Heart left ventricle (tissue), 13 donors: ENCODE data around the gene CABS1.

ENCODE experiments used
- CTCF ChIP-seq, 12 donors: fragments of 200-600 bp; sonication (generic) in 4 of 12; IDR thresholded peaks; one replicate each; pipeline versions ENCODE4 v1.5.0 to v1.8.0; 2018 to 2022; ENCODE audit warnings: antibody characterized with exemption in 12 of 12, mild to moderate bottlenecking in 5 of 12
- POLR2A ChIP-seq, 2 donors: fragments of 450-650 bp; IDR thresholded peaks; one replicate each; pipeline ENCODE4 v1.6.1; 2017; ENCODE audit warnings: antibody characterized with exemption in 2 of 2, mild to moderate bottlenecking in 2 of 2, moderate library complexity in 2 of 2
- donor health status: ischemic (EF 13 %, LVEDD 7.1; RV severe dilation, severe dysfunction).
- donor health status: DM: no; HTN: yes; CAD: no.
- donor health status: DM: no; HTN: no; CAD: no.
- donor health status: ischemic (EF 25% LVEDD 6.9; RV normal size, moderate dysfunction).
- donor health status: ischemic (EF 25% LVEDD 5.7; RV mildly dilated, moderate dysfunction).
- donor health status: ischemic (EF 35%, LVEDD 5.7; RV mildly dilated, moderate dysfunction).
- donor health status: nonischemic (EF 11% LVEDD 7.7; RV severe dilation, severe dysfunction).
- donor health status: DM: yes; HTN: yes; CAD: no.
- donor health status: PGD.
- donor health status: ischemic (EF 29% LVEDD 5.4; RV normal size, mild dysfunction).
- donor health status: nonischemic (EF 23%, LVEDD 6.1; RV moderate dilation, normal function).

GRCh38 chr4:70367813-70368212, 33.0 kb downstream of the CABS1 start:
- TF ChIP-seq CTCF (IDR thresholded peaks at IDR 0.05) = no peak
- TF ChIP-seq POLR2A (IDR thresholded peaks at IDR 0.05) = no peak
